Choroid plexus epithelial cell (primary cell): ENCODE measurements around the gene HIVEP3.

Experiments
- DNase-seq: peaks from one replicate; pipeline ENCODE4 v3.0.0-alpha.2; 2010; ENCODE audit warnings: low read depth
- H3K4me3 ChIP-seq: 2 replicates; pipeline ENCODE4 v1.5.1; 2011; ENCODE audit warnings: low read depth, mild to moderate bottlenecking, control low read depth, low read length, moderate library complexity
- CTCF ChIP-seq: conservative IDR thresholded peaks from 2 replicates; pipeline ENCODE4 v1.5.1; 2011; ENCODE audit warnings: low read depth, mild to moderate bottlenecking, control low read depth, inconsistent platforms, low read length, moderate library complexity

Gene HIVEP3

DNA sequence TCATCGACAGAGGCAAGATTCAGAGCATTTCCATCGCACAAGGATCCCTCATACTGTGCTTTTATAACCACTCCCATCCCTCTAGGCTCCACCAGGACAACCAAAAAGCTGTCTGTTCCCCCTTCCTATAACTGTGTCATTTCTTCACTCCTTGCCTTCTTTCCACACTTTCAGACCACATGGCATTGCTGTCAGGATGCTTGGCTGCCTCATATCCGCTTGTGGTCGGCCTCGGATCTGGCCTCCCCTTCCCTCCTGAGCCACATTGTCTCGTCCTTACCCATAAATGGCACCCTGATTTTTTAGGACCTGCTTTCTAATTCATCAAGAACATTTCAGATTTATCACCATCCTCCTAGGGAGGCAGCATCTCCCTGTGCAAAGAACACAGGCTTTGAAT is 80.5 kb downstream of the HIVEP3 start:
- no peak overlapping the region for H3K4me3 ChIP-seq
- DNase-seq: no peak

DNA sequence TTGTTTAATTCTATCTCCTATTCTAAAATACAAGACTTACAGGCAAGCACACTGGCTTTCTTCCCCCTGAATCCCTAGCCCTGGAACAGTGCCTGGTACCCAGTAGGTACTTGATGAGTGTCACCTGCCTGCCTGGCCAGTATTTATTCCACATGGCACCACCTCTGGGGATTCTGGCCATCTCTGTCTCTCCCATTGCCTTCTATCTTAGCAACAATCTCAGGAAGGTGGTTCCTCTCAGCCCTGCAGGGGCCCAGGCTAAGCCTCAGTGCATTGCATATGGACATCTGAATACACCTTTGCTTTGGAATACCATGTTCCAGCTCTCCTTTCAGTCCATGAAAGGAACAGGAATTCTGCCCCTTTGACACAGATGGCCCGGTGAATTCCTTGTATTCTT is 81.0 kb downstream of the HIVEP3 start:
- no peak for DNase-seq
- no peak for TF ChIP-seq CTCF
- no peak overlapping the region for H3K4me3 ChIP-seq

More for the DNA sequence above, 80.5 kb downstream of the HIVEP3 start:
- no peak for TF ChIP-seq CTCF

- H3K4me3 ChIP-seq: no peak overlapping the region
- no peak for TF ChIP-seq CTCF
- DNase-seq: no peak
Observed at GRCh38 chr1:41835485-41835884, 83.2 kb downstream of the HIVEP3 start.

- TF ChIP-seq CTCF: no peak
- no peak for DNase-seq
Observed at GRCh38 chr1:41833519-41834000, 85.2 kb downstream of the HIVEP3 start.

DNA sequence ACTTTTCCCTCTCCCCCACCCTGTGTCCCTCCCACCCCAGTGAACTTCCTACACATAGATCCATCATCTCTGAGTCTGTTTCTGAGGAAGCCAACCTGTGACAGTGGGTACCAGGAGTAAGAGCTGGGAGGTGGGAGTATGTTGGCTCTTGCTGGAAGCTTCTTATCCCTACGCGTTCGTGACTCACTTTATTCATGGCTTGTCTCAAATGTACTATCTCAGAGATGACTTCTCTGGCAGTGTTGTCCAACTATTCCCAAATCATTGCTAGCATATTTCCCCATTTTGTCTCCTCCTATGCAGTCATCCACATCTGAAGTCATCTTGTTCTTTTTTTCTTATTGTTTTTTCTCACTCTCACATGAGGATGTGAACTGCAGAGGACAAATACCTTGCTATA is 88.0 kb downstream of the HIVEP3 start:
- DNase-seq: no peak
- no peak overlapping the region for H3K4me3 ChIP-seq
- TF ChIP-seq CTCF: no peak

More at GRCh38 chr1:41833519-41834000, 85.2 kb downstream of the HIVEP3 start:
- no peak overlapping the region for H3K4me3 ChIP-seq

- TF ChIP-seq CTCF: peak; percentile 7
- H3K4me3 ChIP-seq: no peak overlapping the region
- peak; percentile 33 for DNase-seq
Observed at GRCh38 chr1:41827991-41828570, 90.6 kb downstream of the HIVEP3 start.

DNA sequence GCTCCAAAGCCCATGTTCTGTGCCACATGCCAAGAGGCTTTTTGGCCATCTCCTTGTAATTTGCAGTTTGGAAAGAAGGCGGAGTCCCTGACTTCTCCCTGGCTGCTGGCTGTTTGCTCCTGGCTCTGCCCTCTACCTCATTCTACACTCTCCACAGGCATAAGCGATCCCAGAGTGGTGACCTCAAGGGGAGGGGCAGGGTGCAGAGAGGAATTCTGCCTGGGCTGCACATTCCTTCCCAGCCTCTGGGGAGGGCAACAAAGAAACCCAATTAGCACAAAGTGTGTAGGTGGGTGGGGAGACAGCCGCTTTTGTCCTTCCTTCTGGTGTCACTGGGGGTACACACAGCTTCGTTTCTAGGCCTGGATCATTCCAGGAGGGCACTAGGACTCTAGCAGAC is 95.3 kb downstream of the HIVEP3 start:
- no peak for TF ChIP-seq CTCF
- H3K4me3 ChIP-seq: no peak overlapping the region
- DNase-seq: no peak
